ENCODE data around the gene DNAJC1. TPM values are rescaled to one million over a fixed set of nuclear protein-coding genes. Genes with fewer than 3 reads are reported as not detected.

Gene DNAJC1
- total and polyA plus RNA-seq, 10 of the 15 experiments (the other 5 are each of a cell fraction or from before 2014, with no cell fraction given), result 2.5 to 39.3 (median 20.4) TPM

DNA sequence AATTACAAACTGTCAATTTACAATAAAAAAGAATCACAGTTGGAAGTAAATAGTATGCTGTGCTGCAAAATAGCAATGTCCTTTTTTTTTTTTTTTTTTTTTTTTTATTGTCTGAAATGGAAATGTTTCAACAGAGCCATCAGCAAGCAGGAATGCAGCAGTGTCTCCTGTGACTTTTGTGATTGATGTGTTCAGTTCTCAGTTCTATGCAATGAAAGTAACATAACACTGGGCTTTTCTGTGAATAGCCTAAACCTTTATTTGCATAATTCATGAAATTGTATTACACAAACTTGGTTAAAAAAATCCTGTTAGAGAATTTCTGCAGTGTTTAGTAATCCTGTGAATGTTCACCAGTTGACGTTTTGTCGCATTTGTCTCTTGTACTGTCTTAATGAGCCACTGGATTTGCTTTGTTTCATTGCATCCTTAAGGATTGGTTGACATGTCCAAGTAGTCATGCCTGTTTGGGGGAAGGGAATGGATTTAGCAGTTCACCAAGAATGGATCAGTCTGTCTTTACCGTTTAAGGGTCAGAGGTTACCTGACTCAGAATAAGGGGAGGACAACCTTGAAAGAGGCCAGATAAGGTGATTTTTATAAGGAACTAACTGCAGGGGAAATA is 276.8 kb downstream of the DNAJC1 start:
- H3K27ac ChIP-seq (ENCODE audit: control insufficient read depth, insufficient read depth), result no peak overlapping the region
- ChIA-PET RAD21 (ENCODE audit: unreplicated experiment) (interaction anchor here (0.6 to 0.9 kb wide), 2 partner anchors 9 to 234 kb away, joined by 3 read pairs; no protein-coding TSS in a partner anchor), CTCF (no interaction called here), SMC1A (ENCODE audit: uncharacterized antibody, unreplicated experiment) (interaction anchor here (0.7 to 1.8 kb wide), 2 partner anchors 33 to 190 kb away, joined by 3 to 4 read pairs; no protein-coding TSS in a partner anchor), POLR2A (no interaction called here)
- H4K20me1 ChIP-seq (ENCODE audit: control insufficient read depth, insufficient read depth), result no peaks in the 10 kb centered on the region
- H3K9ac ChIP-seq (ENCODE audit: control insufficient read depth, insufficient read depth, low read length), result no peak overlapping the region
- peaks cover 1 to 7% of the 10 kb centered on the region in 2 experiments; a peak in 3 of 4 replicates for H3K36me3 ChIP-seq (ENCODE audit: control insufficient read depth in 2 of 2, insufficient read depth in 2 of 2, low read length in 1 of 2)
- no peak for ATAC-seq
- H3K79me2 ChIP-seq (ENCODE audit: control insufficient read depth, insufficient read depth, low read length), result no peaks in the 10 kb centered on the region
- 96% methylated on average over 3 of the region's 3 CpGs for whole genome bisulfite sequencing (ENCODE audit: insufficient coverage, insufficient replicate concordance, low lambda C conversion rate, missing lambda C conversion rate)
- TF ChIP-seq IKZF1 (conservative IDR thresholded peaks at IDR 0.05) (no peak), SREBF1 (IDR thresholded peaks at IDR 0.05; ENCODE audit: low read length) (no peak), DPF2 (IDR thresholded peaks at IDR 0.05) (no peak)
- TF ChIP-seq, protein P1, sequence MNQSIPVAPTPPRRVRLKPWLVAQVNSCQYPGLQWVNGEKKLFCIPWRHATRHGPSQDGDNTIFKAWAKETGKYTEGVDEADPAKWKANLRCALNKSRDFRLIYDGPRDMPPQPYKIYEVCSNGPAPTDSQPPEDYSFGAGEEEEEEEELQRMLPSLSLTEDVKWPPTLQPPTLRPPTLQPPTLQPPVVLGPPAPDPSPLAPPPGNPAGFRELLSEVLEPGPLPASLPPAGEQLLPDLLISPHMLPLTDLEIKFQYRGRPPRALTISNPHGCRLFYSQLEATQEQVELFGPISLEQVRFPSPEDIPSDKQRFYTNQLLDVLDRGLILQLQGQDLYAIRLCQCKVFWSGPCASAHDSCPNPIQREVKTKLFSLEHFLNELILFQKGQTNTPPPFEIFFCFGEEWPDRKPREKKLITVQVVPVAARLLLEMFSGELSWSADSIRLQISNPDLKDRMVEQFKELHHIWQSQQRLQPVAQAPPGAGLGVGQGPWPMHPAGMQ (IDR thresholded peaks at IDR 0.05; ENCODE audit: borderline replicate concordance), result no peak
- H3K4me1 ChIP-seq (ENCODE audit: control insufficient read depth, insufficient read depth, low read length), result peaks cover 11% of the 10 kb centered on the region
- no peaks in the 10 kb centered on the region for H3K9me3 ChIP-seq (replicated peaks; ENCODE audit: control insufficient read depth, insufficient read depth, low read length)
- no peak overlapping the region for H3K4me2 ChIP-seq (ENCODE audit: control insufficient read depth, insufficient read depth)
- no peaks in the 10 kb centered on the region for H3K27me3 ChIP-seq (replicated peaks in 1 of 2; ENCODE audit: control insufficient read depth in 2 of 2, insufficient read depth in 2 of 2, low read length in 1 of 2)
- FAIRE-seq, result no peak
- H2AFZ ChIP-seq (ENCODE audit: control insufficient read depth, low read depth, low read length), result no peak overlapping the region
- no TSS peak for BruUV-seq (replicated peaks)
- in situ Hi-C loops (cut with MboI) (loop anchor here (5.0 to 25.0 kb wide), 3 partner anchors 229 to 864 kb away; no protein-coding TSS in a partner anchor), intact Hi-C loops (cut with micrococcal nuclease; ENCODE audit: unreplicated experiment) (no loop called here)
- DNase-seq (ENCODE audit: low read depth, low spot score), result no peak
- H3K4me3 ChIP-seq, result no peak overlapping the region

All from GM12878 (cell line).